Omental fat pad (tissue), 4 donors: ENCODE data around the gene PGM5. TPM values are rescaled to one million over a fixed set of nuclear protein-coding genes. Genes with fewer than 3 reads are reported as not detected.

Source experiments
- ATAC-seq: fragments of 150-250 bp; one replicate; pipeline ENCODE4 v1.9.1; 2016; ENCODE audit warnings: mild to moderate bottlenecking, moderate library complexity; ENCODE audit not compliant: low FRiP score
- DNase-seq: peaks from one replicate; pipeline ENCODE4 v3.0.0-alpha.2; 2019; ENCODE audit warnings: low spot score
- total RNA-seq, 4 donors: library from RNA; depleted of rRNA; stranded (reverse); fragments of >200 nt; gene quantifications; one replicate each; pipeline ENCODE4 v1.1.0, GENCODE V29; 2016
- TF ChIP-seq, protein P1 (sequence below), 3 donors: fragments of 450-650 bp; IDR thresholded peaks; one replicate each; pipeline ENCODE4 v1.5.1; 2016 to 2017; ENCODE audit warnings: antibody characterized with exemption in 3 of 3, mild to moderate bottlenecking in 3 of 3, moderate library complexity in 2 of 3

PGM5 gene
- total RNA-seq, 4 donors from 2014 or later: 18.1 to 63.7 (median 26.3) TPM

DNA sequence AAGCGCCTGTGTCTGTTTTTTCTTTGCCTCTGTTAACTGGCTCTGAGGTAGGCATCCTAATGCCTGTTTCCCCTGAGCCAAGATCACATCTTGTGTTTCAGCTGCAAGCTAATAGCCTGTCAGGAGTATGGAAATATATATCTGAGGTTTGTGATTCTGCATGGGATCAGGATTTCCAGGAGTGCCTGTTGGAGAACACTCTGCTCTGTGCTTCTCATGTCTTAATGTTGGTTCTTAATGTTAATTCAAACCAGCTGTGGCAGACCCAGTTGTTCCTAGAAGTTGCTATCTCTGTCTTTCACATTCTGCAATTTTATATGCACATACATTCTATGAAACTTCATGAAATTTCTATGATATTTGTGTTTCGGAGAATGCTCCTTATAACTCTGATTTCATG, 72.1 kb downstream of the PGM5 start:
- TF ChIP-seq, protein P1, sequence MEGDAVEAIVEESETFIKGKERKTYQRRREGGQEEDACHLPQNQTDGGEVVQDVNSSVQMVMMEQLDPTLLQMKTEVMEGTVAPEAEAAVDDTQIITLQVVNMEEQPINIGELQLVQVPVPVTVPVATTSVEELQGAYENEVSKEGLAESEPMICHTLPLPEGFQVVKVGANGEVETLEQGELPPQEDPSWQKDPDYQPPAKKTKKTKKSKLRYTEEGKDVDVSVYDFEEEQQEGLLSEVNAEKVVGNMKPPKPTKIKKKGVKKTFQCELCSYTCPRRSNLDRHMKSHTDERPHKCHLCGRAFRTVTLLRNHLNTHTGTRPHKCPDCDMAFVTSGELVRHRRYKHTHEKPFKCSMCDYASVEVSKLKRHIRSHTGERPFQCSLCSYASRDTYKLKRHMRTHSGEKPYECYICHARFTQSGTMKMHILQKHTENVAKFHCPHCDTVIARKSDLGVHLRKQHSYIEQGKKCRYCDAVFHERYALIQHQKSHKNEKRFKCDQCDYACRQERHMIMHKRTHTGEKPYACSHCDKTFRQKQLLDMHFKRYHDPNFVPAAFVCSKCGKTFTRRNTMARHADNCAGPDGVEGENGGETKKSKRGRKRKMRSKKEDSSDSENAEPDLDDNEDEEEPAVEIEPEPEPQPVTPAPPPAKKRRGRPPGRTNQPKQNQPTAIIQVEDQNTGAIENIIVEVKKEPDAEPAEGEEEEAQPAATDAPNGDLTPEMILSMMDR (IDR thresholded peaks at IDR 0.05): no peak
- DNase-seq (no peak), ATAC-seq (no peak)

DNA sequence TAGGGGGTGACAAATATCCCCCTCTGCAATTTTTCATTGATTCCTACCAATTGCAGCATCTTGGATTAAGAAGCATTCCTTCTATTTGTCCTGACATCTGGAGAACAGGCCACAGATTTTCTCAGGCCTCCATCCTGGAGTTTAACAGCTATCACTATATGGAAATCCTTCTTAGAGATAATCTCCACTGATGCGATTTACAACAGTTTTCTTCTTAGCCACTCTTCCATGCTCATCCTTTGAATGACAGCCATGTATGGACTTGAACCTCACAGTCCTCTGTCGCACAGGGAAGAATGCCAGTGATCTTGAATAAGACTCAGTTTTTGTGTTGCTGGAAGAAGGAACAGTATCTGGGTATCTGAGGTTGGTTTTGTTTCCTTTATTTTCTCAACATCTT, 73.2 kb downstream of the PGM5 start:
- DNase-seq (no peak), ATAC-seq (no peak)
- TF ChIP-seq, protein P1 (IDR thresholded peaks at IDR 0.05): no peak

DNA sequence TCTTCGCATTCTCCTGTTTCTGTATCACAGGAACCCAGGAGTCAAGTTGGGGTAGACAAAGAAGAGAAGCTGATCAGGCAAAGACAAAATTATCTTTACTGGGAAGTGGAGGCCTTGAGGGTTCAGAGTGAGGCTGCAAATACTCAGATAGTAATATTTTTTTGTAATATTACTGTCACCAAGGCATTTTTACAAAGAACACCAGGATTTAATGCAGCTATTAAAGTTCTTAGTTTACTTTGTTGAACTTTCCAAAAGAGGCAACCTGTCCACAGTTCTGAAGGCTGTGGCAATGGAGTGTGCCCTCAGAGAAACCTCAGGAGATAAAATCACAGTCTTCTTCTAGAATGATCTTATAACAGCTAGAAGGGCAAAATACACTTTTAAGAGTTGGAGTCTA, 74.9 kb downstream of the PGM5 start:
- ATAC-seq (no peak), DNase-seq (no peak)
- TF ChIP-seq, protein P1 (IDR thresholded peaks at IDR 0.05): no peak

DNA sequence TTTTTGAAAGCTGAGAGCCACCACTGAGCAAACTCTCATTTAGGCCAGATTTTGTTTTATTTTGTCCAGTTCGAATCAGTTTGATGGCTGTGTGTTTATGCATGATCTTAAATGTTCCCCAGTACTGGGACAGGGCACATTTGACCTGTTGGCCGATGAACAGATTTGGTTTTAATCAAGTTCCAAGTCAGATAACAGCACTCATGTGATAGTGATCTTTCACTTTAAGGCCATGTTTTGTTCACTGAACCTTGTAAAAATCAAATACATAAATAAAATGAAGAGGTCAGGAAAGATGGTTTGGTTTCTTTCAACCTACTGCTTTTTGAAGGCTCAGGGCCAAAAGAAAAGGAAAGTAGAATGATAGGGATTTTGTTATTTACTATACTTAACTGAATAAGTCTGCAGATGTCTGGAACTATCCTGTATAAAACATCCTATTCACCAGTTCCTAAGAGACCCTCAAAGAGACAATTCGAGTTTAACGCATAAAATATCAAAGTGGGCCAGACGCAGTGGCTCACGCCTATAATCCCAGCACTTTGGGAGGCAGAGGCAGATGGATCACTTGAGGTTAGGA, 77.2 kb downstream of the PGM5 start:
- ATAC-seq (no peak), DNase-seq (no peak)
- TF ChIP-seq, protein P1 (IDR thresholded peaks at IDR 0.05): no peak

DNA sequence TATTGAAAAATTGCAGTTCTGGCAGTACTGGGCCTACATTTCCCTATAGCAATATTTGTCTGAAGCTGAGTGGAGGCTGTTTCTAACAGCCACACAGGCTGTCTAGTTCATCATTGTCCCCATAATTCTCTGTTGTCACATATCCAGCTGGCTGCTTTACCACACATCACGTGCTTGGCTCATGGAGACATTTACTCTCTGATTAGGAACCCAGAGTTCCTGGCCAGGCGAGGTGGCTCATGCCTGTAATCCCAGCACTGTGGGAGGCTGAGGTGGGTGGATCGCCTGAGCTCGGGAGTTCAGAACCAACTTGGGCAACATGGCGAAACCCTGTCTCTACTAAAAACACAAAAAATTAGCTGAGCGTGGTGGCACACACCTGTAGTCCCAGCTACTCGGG, 81.4 kb downstream of the PGM5 start:
- TF ChIP-seq, protein P1 (IDR thresholded peaks at IDR 0.05): no peak
- DNase-seq (no peak), ATAC-seq (no peak)

DNA sequence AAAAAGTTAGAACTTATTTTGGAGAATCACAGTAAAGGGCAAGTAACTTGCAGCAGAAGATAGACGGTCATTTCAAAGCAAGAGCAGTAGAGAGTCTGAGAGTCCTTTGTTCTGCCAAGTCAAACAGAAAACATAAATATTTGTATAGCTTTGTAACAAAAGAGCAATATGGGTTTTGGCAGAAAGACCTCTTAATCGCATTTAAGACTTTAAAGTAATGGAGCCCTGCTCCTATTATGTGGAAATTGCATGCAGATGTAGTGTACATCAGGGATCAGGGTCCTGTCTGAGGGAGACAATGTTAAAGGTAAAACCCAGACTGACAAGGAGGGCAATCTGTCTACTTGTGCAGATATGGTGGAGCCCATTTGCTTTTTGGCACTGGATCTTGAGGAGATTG, 87.2 kb downstream of the PGM5 start:
- ATAC-seq: no peak
- TF ChIP-seq, protein P1 (IDR thresholded peaks at IDR 0.05): no peak

DNA sequence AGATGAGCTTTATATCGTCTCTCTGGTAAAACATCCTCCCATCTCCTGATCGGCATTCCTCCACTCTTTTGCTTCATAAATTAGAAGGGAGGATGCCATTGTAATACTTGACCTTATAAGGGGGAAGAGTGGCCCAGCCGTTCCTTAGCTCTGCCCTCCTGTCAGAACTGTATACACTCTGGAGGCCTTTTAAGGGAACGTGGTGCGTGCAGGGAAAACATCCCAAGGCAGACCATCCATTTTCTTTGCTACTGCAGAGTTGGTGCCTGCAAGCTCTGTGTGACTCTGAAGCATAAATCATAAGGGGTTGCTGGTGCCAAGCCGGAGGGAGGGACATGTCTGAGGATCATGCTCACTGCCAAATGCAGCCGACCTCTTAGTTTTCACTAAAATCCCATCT, 90.4 kb downstream of the PGM5 start:
- peak; percentile 28 for ATAC-seq
- TF ChIP-seq, protein P1 (IDR thresholded peaks at IDR 0.05): no peak
- DNase-seq: no peak

More for the DNA sequence above, 87.2 kb downstream of the PGM5 start:
- DNase-seq: no peak
